Activated CD4-positive, alpha-beta T cell treated with anti-CD3 and anti-CD28 coated beads, Interleukin-2, amount 50 U/mL, for 16 hours (primary cell): ENCODE measurements around the gene FDPS.
"Not testable (repeated sequence)": the region's sequence is repeated elsewhere in the genome, so short reads cannot be mapped to it uniquely, and the experiment has no call there.

Experiments
- DNase-seq: peaks from one replicate; pipeline ENCODE4 v3.0.0-alpha.2; 2020

FDPS gene

GRCh38 chr1:155286544-155286943, 22.1 kb upstream of the FDPS start:
- DNase-seq, result no peak

GRCh38 chr1:155287987-155288543, 20.6 kb upstream of the FDPS start:
- DNase-seq, result no peak

- DNase-seq, result not testable (repeated sequence)
Measured at GRCh38 chr1:155291006-155291405, 17.7 kb upstream of the FDPS start.

DNA sequence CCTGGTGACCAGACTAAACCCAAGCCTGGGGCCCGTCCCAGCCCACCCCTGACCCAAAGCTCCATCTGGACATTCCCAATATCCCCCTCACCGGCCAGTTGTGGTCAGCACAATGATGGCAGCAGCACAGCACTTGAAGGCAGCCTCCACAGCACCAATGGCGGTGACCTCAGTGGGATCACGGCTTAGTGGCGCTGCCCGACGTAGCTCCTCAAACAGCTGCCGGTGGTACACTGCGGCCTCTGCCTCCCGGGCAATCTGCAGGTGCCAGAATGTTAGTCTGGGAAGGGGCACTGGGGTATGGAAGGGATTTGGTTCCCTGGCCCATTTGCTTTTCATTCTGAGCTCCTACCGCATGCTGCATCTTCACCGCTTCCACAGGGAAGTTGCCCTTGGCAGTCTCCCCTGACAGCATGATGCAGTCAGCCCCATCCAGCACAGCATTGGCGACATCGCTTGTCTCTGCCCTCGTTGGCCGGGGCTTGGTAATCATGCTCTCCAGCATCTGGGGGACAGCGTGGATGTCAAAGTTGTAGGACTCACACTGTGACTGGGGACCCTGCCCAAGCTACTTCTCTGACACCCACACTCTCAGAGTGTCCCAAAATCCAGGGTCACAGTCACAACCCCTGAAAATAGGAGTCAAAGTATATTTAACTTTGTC, 15.4 kb upstream of the FDPS start:
- no peak for DNase-seq

- no peak for DNase-seq
Measured at GRCh38 chr1:155294520-155295182, 14.0 kb upstream of the FDPS start.

DNA sequence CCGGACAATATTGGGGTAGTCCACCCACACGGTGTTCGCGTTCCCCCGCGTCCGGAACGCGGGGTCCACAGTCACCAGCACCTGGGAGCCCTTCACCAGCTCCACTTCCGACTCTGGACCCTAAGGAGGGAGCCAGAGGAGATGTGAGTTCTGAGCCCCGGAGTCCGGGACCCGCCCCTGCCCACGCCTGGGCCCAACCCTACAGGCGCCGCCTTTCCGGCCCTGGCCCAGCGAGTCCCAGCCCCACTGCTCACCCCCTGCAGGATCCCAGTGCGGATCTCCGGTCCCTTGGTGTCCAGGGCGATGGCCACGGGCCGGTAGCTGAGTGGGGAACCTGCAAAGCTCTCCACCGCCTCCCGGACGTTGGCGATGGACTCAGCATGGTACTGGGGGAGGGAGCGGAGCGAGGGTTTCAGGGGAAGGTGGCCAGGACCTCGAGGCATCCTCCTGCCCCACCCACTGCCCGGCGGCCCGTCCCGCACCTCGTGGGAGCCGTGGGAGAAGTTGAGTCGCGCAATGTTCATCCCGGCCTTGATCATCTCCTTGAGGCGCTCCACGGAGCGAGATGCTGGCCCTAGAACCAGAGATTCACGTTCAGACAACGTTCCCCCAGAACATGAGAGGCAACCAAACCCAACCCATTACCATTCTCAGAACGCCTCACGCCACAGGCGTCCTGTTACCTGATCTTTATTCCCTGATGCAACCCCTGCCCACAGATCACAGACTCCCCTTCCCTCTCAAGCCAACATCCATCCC, 13.3 kb upstream of the FDPS start:
- no peak for DNase-seq

DNA sequence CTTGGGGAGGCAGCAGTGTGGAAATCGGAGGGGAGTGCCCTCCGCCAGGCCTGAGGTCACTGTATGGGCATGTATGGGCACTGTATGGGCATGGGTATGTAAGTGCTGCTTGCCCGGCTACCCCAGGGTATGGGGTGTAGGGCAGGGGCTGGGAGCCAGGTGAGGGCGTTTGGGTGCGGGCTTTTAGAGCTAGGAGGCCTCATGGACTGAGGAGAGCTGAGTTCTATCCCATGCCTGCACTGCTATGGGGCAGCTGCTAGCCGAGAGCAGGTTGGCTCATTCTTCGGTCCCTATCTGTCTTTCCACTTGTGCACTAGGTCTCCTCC, 12.8 kb upstream of the FDPS start:
- no peak for DNase-seq

- DNase-seq, result no peak
Measured at GRCh38 chr1:155296661-155297060, 12.0 kb upstream of the FDPS start.

- no peak for DNase-seq
Measured at GRCh38 chr1:155297384-155297783, 11.3 kb upstream of the FDPS start.

- no peak for DNase-seq
Measured at GRCh38 chr1:155300024-155300423, 8.6 kb upstream of the FDPS start.

DNA sequence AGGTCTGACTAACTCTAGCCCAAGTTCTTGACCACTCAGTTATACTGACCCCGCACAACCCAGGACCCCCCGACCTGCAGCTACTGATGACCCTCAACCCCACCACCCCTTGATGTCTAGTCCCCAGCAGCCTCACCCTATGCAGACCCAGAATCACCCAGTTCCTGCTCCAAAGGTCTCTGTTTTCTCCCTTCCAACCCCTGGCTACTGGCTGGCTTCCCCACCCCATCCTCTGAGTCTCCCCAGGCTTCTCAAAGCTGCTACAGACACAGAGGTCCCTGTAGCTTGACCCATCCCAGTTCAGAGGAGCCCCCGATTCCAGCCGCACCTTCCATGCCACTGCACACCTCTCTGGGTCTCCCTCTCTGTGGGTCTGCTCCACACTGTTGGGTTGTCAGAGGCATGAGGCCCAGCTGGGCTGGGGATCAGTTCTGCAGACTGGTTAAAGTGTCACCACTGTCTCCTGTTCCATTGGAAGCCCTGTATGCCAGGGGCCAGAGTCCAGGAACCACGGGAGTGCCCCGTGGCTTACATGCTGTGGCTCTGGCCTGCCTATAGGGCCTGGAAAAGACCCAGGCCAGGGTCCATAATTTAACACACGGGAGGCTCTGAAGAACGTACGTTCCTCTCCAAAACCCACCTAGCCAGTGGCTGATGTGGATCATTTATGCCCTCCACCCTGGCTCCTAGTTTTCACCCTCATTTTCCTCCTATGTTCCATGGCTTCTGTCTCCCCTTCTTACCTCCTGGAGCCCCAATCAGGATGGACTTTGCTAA, 7.9 kb upstream of the FDPS start:
- no peak for DNase-seq

- DNase-seq, result no peak
Measured at GRCh38 chr1:155301342-155301841, 7.3 kb upstream of the FDPS start, which contains the start of gene PKLR. Gene PKLR (minus strand): TSS chr1:155301438. CDS start chr1:155301395, 43 bp downstream.

DNA sequence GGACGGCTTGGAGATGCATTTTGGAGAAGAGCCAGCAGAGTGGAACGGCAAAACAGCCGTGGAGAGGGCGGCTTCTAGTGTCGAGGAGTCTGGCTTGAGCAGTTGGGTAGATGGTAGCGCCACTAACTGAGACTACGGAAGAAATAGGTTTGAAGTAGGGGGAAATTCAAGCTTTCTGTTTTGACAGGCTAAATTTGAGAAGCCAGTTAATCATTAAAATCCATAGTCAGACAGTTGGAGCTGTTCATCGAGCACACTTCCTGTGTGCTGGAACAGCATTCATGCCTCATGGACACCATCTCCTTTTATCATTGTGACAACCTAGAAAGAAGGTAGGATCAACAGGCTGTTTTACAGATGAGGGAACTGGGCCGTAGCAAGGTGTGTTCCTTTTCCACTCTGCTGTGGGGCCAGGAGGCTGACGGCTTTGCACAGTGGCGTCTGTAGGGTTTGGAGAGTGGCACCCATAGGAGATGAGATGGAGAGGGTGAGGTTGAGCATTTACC, 4.1 kb upstream of the FDPS start:
- DNase-seq, result no peak

GRCh38 chr1:155305881-155306391, 2.7 kb upstream of the FDPS start:
- DNase-seq, result no peak

DNA sequence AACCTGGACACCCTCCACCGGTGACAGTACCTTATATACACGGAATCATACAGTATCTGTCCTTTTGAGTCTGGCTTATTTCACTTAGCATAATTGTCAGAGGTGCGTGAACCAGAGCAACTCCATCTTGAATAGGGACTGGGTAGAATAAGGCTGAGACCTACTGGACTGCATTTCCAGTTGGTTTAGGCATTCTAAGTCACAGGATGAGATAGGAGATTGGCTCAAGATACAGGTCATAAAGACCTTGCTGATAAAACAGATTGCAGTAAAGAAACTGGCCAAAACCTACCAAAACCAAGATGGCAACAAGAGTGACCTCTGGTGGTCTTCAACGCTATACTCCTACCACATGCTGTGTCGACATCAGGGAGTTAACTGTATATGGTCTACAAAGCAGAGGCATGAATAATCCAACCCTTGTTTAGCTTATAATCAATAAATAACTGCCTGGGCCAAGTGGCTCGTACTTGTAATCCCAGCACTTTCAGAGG, 1.4 kb upstream of the FDPS start:
- DNase-seq, result peak; percentile 42

DNA sequence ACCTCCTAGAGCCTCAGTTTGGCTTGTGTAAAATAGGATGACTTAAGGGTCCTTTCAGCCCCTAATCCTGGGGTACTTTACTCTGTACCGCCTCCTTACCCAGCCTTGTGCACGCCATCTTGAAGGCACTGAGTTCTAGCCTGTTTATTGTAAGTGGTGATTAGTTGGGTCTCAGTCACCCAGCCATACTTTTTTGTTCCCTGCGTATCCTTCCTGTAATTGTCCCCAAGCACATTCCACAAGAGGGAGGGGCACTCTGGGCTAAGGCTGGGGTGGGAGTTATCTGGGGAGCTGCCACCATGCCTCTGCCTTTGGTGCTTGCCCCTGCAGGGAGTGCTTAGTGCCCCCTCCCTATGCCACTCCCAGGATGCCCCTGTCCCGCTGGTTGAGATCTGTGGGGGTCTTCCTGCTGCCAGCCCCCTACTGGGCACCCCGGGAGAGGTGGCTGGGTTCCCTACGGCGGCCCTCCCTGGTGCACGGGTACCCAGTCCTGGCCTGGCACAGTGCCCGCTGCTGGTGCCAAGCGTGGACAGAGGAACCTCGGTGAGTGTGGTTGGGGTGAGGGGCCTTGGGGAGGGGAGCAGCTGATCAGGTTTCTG, 856 bp downstream of the FDPS start:
- no peak for DNase-seq

DNA sequence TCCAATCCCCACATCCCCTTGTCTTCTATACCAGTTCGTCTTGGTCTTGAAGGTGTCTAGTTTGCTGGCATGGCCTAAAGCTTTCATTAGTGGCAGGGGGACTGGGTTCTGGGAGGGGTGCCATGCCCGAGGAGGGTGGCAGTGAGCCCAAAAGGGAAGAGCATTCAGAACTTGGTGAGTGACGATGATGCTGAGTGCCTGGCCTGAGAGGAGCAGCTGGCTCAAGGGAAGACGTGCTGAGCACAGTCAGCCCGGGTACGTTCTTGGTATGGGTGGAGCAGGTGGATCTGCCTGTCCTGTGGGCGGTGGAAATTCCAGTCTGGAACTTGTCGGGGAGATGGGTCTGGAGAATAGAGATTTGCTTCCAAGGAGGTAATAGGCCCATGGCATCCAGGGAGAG, 4.6 kb downstream of the FDPS start:
- DNase-seq, result no peak

- DNase-seq, result no peak
Measured at GRCh38 chr1:155316922-155317321, 8.3 kb downstream of the FDPS start.

- no peak for DNase-seq
Measured at GRCh38 chr1:155318082-155318481, 9.4 kb downstream of the FDPS start.

DNA sequence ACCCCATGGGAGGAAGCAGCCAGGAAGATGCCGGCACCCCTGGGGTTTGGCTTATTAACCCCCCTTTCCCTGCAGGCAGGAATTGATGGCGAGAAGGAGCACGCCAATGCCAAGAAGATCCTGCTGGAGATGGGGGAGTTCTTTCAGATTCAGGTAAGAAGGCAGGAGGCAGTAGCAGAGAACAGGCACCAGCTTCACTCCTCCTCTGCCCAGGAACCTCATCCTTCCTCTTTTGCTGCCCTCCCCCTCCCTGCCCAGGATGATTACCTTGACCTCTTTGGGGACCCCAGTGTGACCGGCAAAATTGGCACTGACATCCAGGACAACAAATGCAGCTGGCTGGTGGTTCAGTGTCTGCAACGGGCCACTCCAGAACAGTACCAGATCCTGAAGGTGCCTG, 10.9 kb downstream of the FDPS start:
- no peak for DNase-seq

DNA sequence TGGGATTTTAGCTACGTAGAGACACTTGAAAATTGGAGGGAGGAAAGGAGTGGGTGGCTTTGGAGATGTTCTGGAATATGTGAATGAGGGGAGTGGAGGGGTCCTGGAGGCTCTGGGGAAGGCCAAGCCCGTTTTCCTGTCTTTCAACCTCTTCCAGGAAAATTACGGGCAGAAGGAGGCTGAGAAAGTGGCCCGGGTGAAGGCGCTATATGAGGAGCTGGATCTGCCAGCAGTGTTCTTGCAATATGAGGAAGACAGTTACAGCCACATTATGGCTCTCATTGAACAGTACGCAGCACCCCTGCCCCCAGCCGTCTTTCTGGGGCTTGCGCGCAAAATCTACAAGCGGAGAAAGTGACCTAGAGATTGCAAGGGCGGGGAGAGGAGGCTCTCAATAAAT, 11.6 kb downstream of the FDPS start:
- no peak for DNase-seq
